Endothelial cell (in vitro differentiated cells): ENCODE data around the gene TFF3. TPM values are rescaled to one million over a fixed set of nuclear protein-coding genes. Genes with fewer than 3 reads are reported as not detected.

ENCODE experiments used
- DNase-seq: peaks from one replicate; pipeline ENCODE4 v3.0.0; 2021; ENCODE audit warnings: low spot score
- H3K27ac Mint-ChIP-seq: one replicate; pipeline ENCODE4 v1.8.0; 2021; ENCODE audit warnings: mixed read lengths, inconsistent platforms; ENCODE audit not compliant: unreplicated experiment
- H3K27me3 Mint-ChIP-seq: one replicate; pipeline ENCODE4 v1.8.0; 2021; ENCODE audit warnings: mild to moderate bottlenecking, moderate library complexity, mixed read lengths, inconsistent platforms; ENCODE audit not compliant: unreplicated experiment
- H3K36me3 Mint-ChIP-seq: one replicate; pipeline ENCODE4 v1.8.0; 2021; ENCODE audit warnings: mild to moderate bottlenecking, low read depth, mixed read lengths, inconsistent platforms; ENCODE audit not compliant: unreplicated experiment
- H3K4me1 Mint-ChIP-seq: one replicate; pipeline ENCODE4 v1.8.0; 2021; ENCODE audit warnings: mild to moderate bottlenecking, mixed read lengths, inconsistent platforms; ENCODE audit not compliant: unreplicated experiment
- H3K4me3 Mint-ChIP-seq: one replicate; pipeline ENCODE4 v1.8.0; 2021; ENCODE audit warnings: mild to moderate bottlenecking, mixed read lengths, inconsistent platforms; ENCODE audit not compliant: unreplicated experiment
- H3K9me3 Mint-ChIP-seq: one replicate; pipeline ENCODE4 v1.8.0; 2021; ENCODE audit warnings: mixed read lengths, inconsistent platforms; ENCODE audit not compliant: unreplicated experiment
- CTCF ChIP-seq: fragments of 200-600 bp; sonication (generic); IDR thresholded peaks from one replicate; pipeline ENCODE4 v1.5.0; 2021; ENCODE audit warnings: antibody characterized with exemption; ENCODE audit not compliant: unreplicated experiment
- total RNA-seq: library from RNA; stranded (reverse); fragmentation: NEBNext Ultra II Directional; extraction: Animal tissue kit (Norgen Biotek cat#: 25700); gene quantifications from one replicate; pipeline ENCODE4 v1.2.1, GENCODE V29; 2021; ENCODE audit not compliant: unreplicated experiment

The TFF3 gene
- total RNA-seq, 1 donor from 2014 or later, result not detected

- Mint-ChIP-seq H3K36me3 (no peaks in the 10 kb centered on the region), H3K9me3 (no peaks in the 10 kb centered on the region), H3K27me3 (peaks cover 4% of the 10 kb centered on the region), H3K27ac (no peak overlapping the region), H3K4me1 (peaks cover 12% of the 10 kb centered on the region), H3K4me3 (no peak overlapping the region)
- peak; percentile 79 for DNase-seq
- peak; percentile 89 for TF ChIP-seq CTCF
Observed at GRCh38 chr21:42309753-42310213, 5.4 kb downstream of the TFF3 start.

- Mint-ChIP-seq H3K4me3 (no peak overlapping the region), H3K4me1 (peaks cover 12% of the 10 kb centered on the region)
- DNase-seq, result no peak
Observed at GRCh38 chr21:42308914-42309752, 6.1 kb downstream of the TFF3 start.

GRCh38 chr21:42308161-42308913 is 6.9 kb downstream of the TFF3 start:
- H3K4me3 Mint-ChIP-seq, result no peak overlapping the region
- H3K9me3 Mint-ChIP-seq, result no peaks in the 10 kb centered on the region
- H3K4me1 Mint-ChIP-seq, result peaks cover 9% of the 10 kb centered on the region
- H3K27ac Mint-ChIP-seq, result no peak overlapping the region
- DNase-seq, result no peak
- H3K27me3 Mint-ChIP-seq, result peaks cover 4% of the 10 kb centered on the region
- no peaks in the 10 kb centered on the region for H3K36me3 Mint-ChIP-seq
- TF ChIP-seq CTCF, result no peak

More at GRCh38 chr21:42308914-42309752, 6.1 kb downstream of the TFF3 start:
- TF ChIP-seq CTCF, result no peak
- no peaks in the 10 kb centered on the region for H3K36me3 Mint-ChIP-seq
- H3K27ac Mint-ChIP-seq, result no peak overlapping the region
- no peaks in the 10 kb centered on the region for H3K9me3 Mint-ChIP-seq
- H3K27me3 Mint-ChIP-seq, result peaks cover 4% of the 10 kb centered on the region

GRCh38 chr21:42307106-42307505 is 8.1 kb downstream of the TFF3 start:
- DNase-seq, result no peak
- Mint-ChIP-seq H3K36me3 (no peaks in the 10 kb centered on the region), H3K9me3 (no peaks in the 10 kb centered on the region), H3K27me3 (peaks cover 4% of the 10 kb centered on the region), H3K27ac (no peak overlapping the region), H3K4me3 (no peak overlapping the region), H3K4me1 (peaks cover 9% of the 10 kb centered on the region)
- TF ChIP-seq CTCF, result no peak
